BLaER1 (cell line): ENCODE data around the gene ACADSB.

Source experiments
- H3K27ac ChIP-seq: shearing (Covaris generic); formaldehyde crosslinking; 2 replicates; pipeline ENCODE4 v1.8.1; 2022
- H3K27me3 ChIP-seq: shearing (Covaris generic); formaldehyde crosslinking; 2 replicates; pipeline ENCODE4 v1.8.1; 2022
- H3K36me3 ChIP-seq: shearing (Covaris generic); formaldehyde crosslinking; 2 replicates; pipeline ENCODE4 v1.8.1; 2022
- H3K4me1 ChIP-seq: shearing (Covaris generic); formaldehyde crosslinking; 2 replicates; pipeline ENCODE4 v1.8.1; 2022
- H3K4me2 ChIP-seq: shearing (Covaris generic); formaldehyde crosslinking; 2 replicates; pipeline ENCODE4 v1.8.1; 2022
- H3K4me3 ChIP-seq: shearing (Covaris generic); formaldehyde crosslinking; 2 replicates; pipeline ENCODE4 v1.8.1; 2022
- H3K9ac ChIP-seq: shearing (Covaris generic); formaldehyde crosslinking; 2 replicates; pipeline ENCODE4 v1.8.1; 2022
- H3K9me3 ChIP-seq: shearing (Covaris generic); formaldehyde crosslinking; 2 replicates; pipeline ENCODE4 v1.8.1; 2022
- H4K20me1 ChIP-seq: shearing (Covaris generic); formaldehyde crosslinking; 2 replicates; pipeline ENCODE4 v1.8.1; 2022
- Cebpa-rat ChIP-seq: shearing (Covaris generic); IDR thresholded peaks from 2 replicates; pipeline ENCODE4 v1.8.1; 2022

ACADSB gene

GRCh38 chr10:122999347-122999746 is 9.5 kb upstream of the ACADSB start:
- Histone ChIP-seq H3K9ac (0 out of 2 replicates have a peak overlapping the region, but pooled peaks have one; percentile 38), H3K4me3 (no peak overlapping the region), H3K4me2 (peak overlapping the region; percentile 46), H3K9me3 (no peaks in the 10 kb centered on the region), H3K27ac (no peak overlapping the region), H3K27me3 (no peaks in the 10 kb centered on the region), H4K20me1 (peaks cover 90% of the 10 kb centered on the region), H3K4me1 (peaks cover 17% of the 10 kb centered on the region), H3K36me3 (peaks cover 62% of the 10 kb centered on the region)
- no peak for TF ChIP-seq Cebpa-rat

GRCh38 chr10:123000155-123000554 is 8.7 kb upstream of the ACADSB start:
- no peak overlapping the region; the same call in 1 of the 2 replicates for H3K4me2 ChIP-seq
- H3K27me3 ChIP-seq = no peaks in the 10 kb centered on the region
- no peak for TF ChIP-seq Cebpa-rat
- H3K4me3 ChIP-seq = no peak overlapping the region
- H4K20me1 ChIP-seq = peaks cover 96% of the 10 kb centered on the region
- H3K4me1 ChIP-seq = peaks cover 17% of the 10 kb centered on the region
- no peaks in the 10 kb centered on the region for H3K9me3 ChIP-seq
- peaks cover 61% of the 10 kb centered on the region for H3K36me3 ChIP-seq
- H3K27ac ChIP-seq = no peak overlapping the region
- H3K9ac ChIP-seq = no peak overlapping the region

GRCh38 chr10:123001370-123001769 is 7.4 kb upstream of the ACADSB start:
- no peaks in the 10 kb centered on the region for H3K27me3 ChIP-seq
- H3K27ac ChIP-seq = no peak overlapping the region
- no peak for TF ChIP-seq Cebpa-rat
- H3K9ac ChIP-seq = no peak overlapping the region
- H3K4me2 ChIP-seq = no peak overlapping the region
- no peaks in the 10 kb centered on the region for H3K9me3 ChIP-seq
- no peak overlapping the region for H3K4me3 ChIP-seq
- peaks cover 97% of the 10 kb centered on the region for H4K20me1 ChIP-seq
- peaks cover 17% of the 10 kb centered on the region for H3K4me1 ChIP-seq
- peaks cover 59% of the 10 kb centered on the region for H3K36me3 ChIP-seq

GRCh38 chr10:123004298-123004697 is 4.5 kb upstream of the ACADSB start:
- Histone ChIP-seq H3K36me3 (peaks cover 33% of the 10 kb centered on the region; the same call in 1 of the 2 replicates), H3K4me3 (no peak overlapping the region), H3K27ac (no peak overlapping the region), H3K4me2 (no peak overlapping the region), H4K20me1 (peaks cover 81% of the 10 kb centered on the region), H3K9me3 (no peaks in the 10 kb centered on the region), H3K4me1 (peaks cover 28% of the 10 kb centered on the region), H3K27me3 (no peaks in the 10 kb centered on the region), H3K9ac (no peak overlapping the region)
- TF ChIP-seq Cebpa-rat = no peak

- peaks cover 34% of the 10 kb centered on the region for H3K36me3 ChIP-seq
- TF ChIP-seq Cebpa-rat = no peak
- peaks cover 52% of the 10 kb centered on the region for H4K20me1 ChIP-seq
- H3K4me2 ChIP-seq = peak overlapping the region; percentile 77
- H3K9ac ChIP-seq = peak overlapping the region; percentile 95
- H3K4me1 ChIP-seq = peaks cover 33% of the 10 kb centered on the region
- H3K9me3 ChIP-seq = peaks cover 11% of the 10 kb centered on the region; the same call in 1 of the 2 replicates
- H3K27ac ChIP-seq = peak overlapping the region; percentile 92
- peak overlapping the region; percentile 97 for H3K4me3 ChIP-seq
- no peaks in the 10 kb centered on the region for H3K27me3 ChIP-seq
Measured at GRCh38 chr10:123007558-123008354, 1.1 kb upstream of the ACADSB start.

- Histone ChIP-seq H4K20me1 (peaks cover 39% of the 10 kb centered on the region), H3K4me2 (peak overlapping the region; percentile 95), H3K4me1 (peaks cover 33% of the 10 kb centered on the region), H3K9me3 (peaks cover 22% of the 10 kb centered on the region; the same call in 1 of the 2 replicates), H3K4me3 (peak overlapping the region; percentile 97), H3K27ac (peak overlapping the region; percentile 85; the same call in 1 of the 2 replicates), H3K36me3 (peaks cover 46% of the 10 kb centered on the region), H3K9ac (peak overlapping the region; percentile 87), H3K27me3 (no peaks in the 10 kb centered on the region)
- TF ChIP-seq Cebpa-rat = no peak
Measured at GRCh38 chr10:123009105-123009820, 457 bp downstream of the ACADSB start.

GRCh38 chr10:123011987-123012386 is 3.2 kb downstream of the ACADSB start:
- Histone ChIP-seq H3K27me3 (no peaks in the 10 kb centered on the region), H4K20me1 (peaks cover 12% of the 10 kb centered on the region), H3K9ac (no peak overlapping the region), H3K36me3 (peaks cover 32% of the 10 kb centered on the region), H3K27ac (no peak overlapping the region), H3K9me3 (peaks cover 22% of the 10 kb centered on the region; the same call in 1 of the 2 replicates), H3K4me1 (peaks cover 27% of the 10 kb centered on the region), H3K4me2 (no peak overlapping the region), H3K4me3 (no peak overlapping the region)
- no peak for TF ChIP-seq Cebpa-rat

- Histone ChIP-seq H3K4me1 (peaks cover 20% of the 10 kb centered on the region), H3K36me3 (peaks cover 32% of the 10 kb centered on the region), H3K4me3 (no peak overlapping the region), H3K9ac (no peak overlapping the region), H3K27ac (no peak overlapping the region), H3K27me3 (no peaks in the 10 kb centered on the region), H4K20me1 (peaks cover 5% of the 10 kb centered on the region; the same call in 1 of the 2 replicates), H3K9me3 (peaks cover 22% of the 10 kb centered on the region; the same call in 1 of the 2 replicates), H3K4me2 (no peak overlapping the region)
- no peak for TF ChIP-seq Cebpa-rat
Measured at GRCh38 chr10:123013456-123014419, 4.9 kb downstream of the ACADSB start.

GRCh38 chr10:123014772-123015171 is 6.0 kb downstream of the ACADSB start:
- Histone ChIP-seq H3K9me3 (peaks cover 22% of the 10 kb centered on the region; the same call in 1 of the 2 replicates), H3K4me2 (no peak overlapping the region), H4K20me1 (peaks cover 5% of the 10 kb centered on the region; the same call in 1 of the 2 replicates), H3K27me3 (no peaks in the 10 kb centered on the region), H3K36me3 (peaks cover 32% of the 10 kb centered on the region), H3K27ac (no peak overlapping the region), H3K9ac (no peak overlapping the region), H3K4me1 (peaks cover 13% of the 10 kb centered on the region), H3K4me3 (no peak overlapping the region)
- TF ChIP-seq Cebpa-rat = no peak
